HepG2 (cell line): ENCODE results near the gene LAMC1. TPM values are rescaled to one million over a fixed set of nuclear protein-coding genes. Genes with fewer than 3 reads are reported as not detected.
A peak's percentile ranks its signal among the peaks of the same experiment; 100 is the strongest.

ENCODE experiments used
- ATAC-seq: fragments of 200-7000 bp; cut with Tn5 transposase; 3 replicates; pipeline ENCODE4 v1.9.1; 2020; ENCODE audit warnings: mild to moderate bottlenecking, moderate library complexity
- BruUV-seq: library from RNA; stranded (reverse); fragments of 400-500 nt; replicated peaks from 2 replicates; lab custom pipeline; 2021; lab: Mats Ljungman, UMichigan
- CTCF ChIA-PET: fragments of 300-600 bp; formaldehyde crosslinking; extraction: SDS; loops from one replicate; lab custom pipeline; 2021; ENCODE audit warnings: low total read pairs, inconsistent platforms, low intra/inter-chr PET ratio; lab: Yijun Ruan, JAX
- POLR2A ChIA-PET: fragments of 350-600 bp; sonication (Branson Sonifier 250); formaldehyde crosslinking; loops from one replicate; lab custom pipeline; 2020; ENCODE audit warnings: antibody characterized with exemption, inconsistent platforms; lab: Yijun Ruan, JAX
- DNase-seq: peaks from one replicate; pipeline ENCODE4 v3.0.0-alpha.2; 2015; ENCODE audit warnings: low spot score
- FAIRE-seq: peaks from 3 replicates; lab custom pipeline; 2011; peaks lifted over from hg19 to GRCh38; lab: Jason Lieb, UNC
- H2AFZ ChIP-seq: one replicate; pipeline ENCODE4 v1.6.1; 2011; ENCODE audit warnings: low read length, inconsistent platforms
- H3K27ac ChIP-seq: fragments of 300-600 bp; 3 replicates; pipeline ENCODE4 v1.8.0; 2011; ENCODE audit warnings: mixed run types, mild to moderate bottlenecking, mixed read lengths, low read length, inconsistent platforms; ENCODE audit not compliant: insufficient read depth; ENCODE audit errors: extremely low read length
- H3K27me3 ChIP-seq, 2 experiments: fragments of 200-600 bp in 1 of 2; 2 replicates in 1 of 2; 3 replicates in 1 of 2; pipeline versions ENCODE4 v1.6.0 to v1.8.0; 2011; ENCODE audit warnings: low read length in 2 of 2, mild to moderate bottlenecking in 2 of 2, moderate library complexity in 2 of 2, inconsistent platforms in 1 of 2; ENCODE audit not compliant: insufficient read depth in 2 of 2, control insufficient read depth in 1 of 2
- H3K36me3 ChIP-seq, 2 experiments: fragments of 200-600 bp in 1 of 2; replicated peaks in 1 of 2; 2 replicates in 1 of 2; 3 replicates in 1 of 2; pipeline versions ENCODE4 v1.5.1 to v1.8.0; 2011; ENCODE audit warnings: low read length in 2 of 2, inconsistent platforms in 1 of 2; ENCODE audit not compliant: insufficient read depth in 2 of 2, control insufficient read depth in 1 of 2
- H3K4me1 ChIP-seq: 2 replicates; pipeline ENCODE4 v1.5.1; 2012; ENCODE audit warnings: low read length, inconsistent platforms; ENCODE audit not compliant: insufficient read depth
- H3K4me2 ChIP-seq: 2 replicates; pipeline ENCODE4 v1.6.0; 2011; ENCODE audit warnings: low read depth, low read length, inconsistent platforms
- H3K4me3 ChIP-seq, 3 experiments: fragments of 200-600 bp in 1 of 3; sonication (generic), shearing (Covaris generic) in 1 of 3; replicated peaks in 1 of 3; 2 replicates each; pipeline ENCODE4 v1.5.1; 2011 to 2016; ENCODE audit warnings: low read length in 3 of 3, inconsistent platforms in 2 of 3, low read depth in 2 of 3, mild to moderate bottlenecking in 2 of 3, control low read depth in 1 of 3, mixed read lengths in 1 of 3; ENCODE audit not compliant: insufficient read depth in 1 of 3
- H3K79me2 ChIP-seq: one replicate; pipeline ENCODE4 v1.6.1; 2011; ENCODE audit warnings: low read length, inconsistent platforms; ENCODE audit not compliant: insufficient read depth
- H3K9ac ChIP-seq: 2 replicates; pipeline ENCODE4 v1.6.0; 2011; ENCODE audit warnings: mild to moderate bottlenecking, low read depth, low read length, inconsistent platforms; ENCODE audit not compliant: insufficient read depth
- H3K9me3 ChIP-seq: 2 replicates; pipeline ENCODE4 v1.5.1; 2012; ENCODE audit warnings: mild to moderate bottlenecking, low read length
- H4K20me1 ChIP-seq: 2 replicates; pipeline ENCODE4 v1.6.0; 2011; ENCODE audit warnings: inconsistent platforms, mild to moderate bottlenecking, low read length, moderate library complexity; ENCODE audit not compliant: insufficient read depth
- CREB1 ChIP-seq, 2 experiments: fragments of 450-650 bp in 1 of 2; IDR thresholded peaks; 2 replicates each; pipeline ENCODE4 v1.6.1; 2016 to 2017; ENCODE audit warnings: control low read depth in 1 of 2, mild to moderate bottlenecking in 1 of 2, missing compliant biosample characterization in 1 of 2, missing genetic modification characterization in 1 of 2
- HNF4A ChIP-seq: sonication (generic); formaldehyde crosslinking; IDR thresholded peaks from 2 replicates; pipeline ENCODE4 v1.4.0; 2020; ENCODE audit warnings: missing genetic modification reagents
- JUN ChIP-seq: sonication (generic); formaldehyde crosslinking; IDR thresholded peaks from 2 replicates; pipeline ENCODE4 v1.4.0; 2020; ENCODE audit warnings: mild to moderate bottlenecking, missing genetic modification reagents
- KDM3A ChIP-seq: IDR thresholded peaks from 2 replicates; pipeline ENCODE4 v1.6.1; 2018; ENCODE audit warnings: low read depth, missing compliant biosample characterization
- THAP8 ChIP-seq: sonication (generic); formaldehyde crosslinking; IDR thresholded peaks from 2 replicates; pipeline ENCODE4 v1.5.1; 2020; ENCODE audit warnings: missing genetic modification reagents, mild to moderate bottlenecking, borderline replicate concordance
- ZNF136 ChIP-seq: sonication (generic); formaldehyde crosslinking; IDR thresholded peaks from 2 replicates; pipeline ENCODE4 v1.8.1; 2022; ENCODE audit warnings: low read depth, mild to moderate bottlenecking, moderate library complexity, missing genetic modification reagents
- ZNF205 ChIP-seq: IDR thresholded peaks from 2 replicates; pipeline ENCODE4 v1.6.1; 2018; ENCODE audit warnings: missing biosample characterization, missing genetic modification reagents
- WGBS: methylation state at CpG from one replicate; pipeline ENCODE4 v1.1.6; 2017; ENCODE audit warnings: low lambda C conversion rate; 5-methylcytosine and 5-hydroxymethylcytosine counted together
- in situ Hi-C: cut with HindIII; loops from 2 replicates; pipeline ENCODE4 v1.10.0; 2017; ENCODE audit warnings: low pct_unique_long_range_greater_than_20kb; ENCODE audit not compliant: extremely low pct_ligation_motif_present
- intact Hi-C: fragments of 100-400 bp; cut with micrococcal nuclease; formaldehyde crosslinking; loops from one replicate; pipeline ENCODE4 v1.10.0; 2022; ENCODE audit not compliant: unreplicated experiment
- polyA plus RNA-seq, 8 experiments: library from polyadenylated mRNA; depleted of rRNA in 3 of 8; stranded (reverse) in 7 of 8; unstranded in 1 of 8; fragments of >200 nt; fragmentation: Illumina TruSeq in 4 of 8; extraction: Trizol in 4 of 8; gene quantifications; 2 replicates each; pipeline versions ENCODE4 v1.2.1 to v1.2.3, GENCODE V29; 2011 to 2016; ENCODE audit warnings: low read depth in 4 of 8, missing spikeins in 1 of 8, mixed read lengths in 1 of 8; ENCODE audit not compliant: insufficient read depth in 1 of 8
- total RNA-seq, 5 experiments: library from RNA; depleted of rRNA; stranded (reverse); fragments of >200 nt; fragmentation: Illumina TruSeq; extraction: Trizol; gene quantifications; 2 replicates each; pipeline ENCODE4 v1.2.3, GENCODE V29; 2016; ENCODE audit warnings: low read depth in 1 of 5

The LAMC1 gene
- total and polyA plus RNA-seq, 2 of the 13 experiments (the other 11 are each of a cell fraction or from before 2014, with no cell fraction given): 58.5 to 137 TPM

- TF ChIP-seq HNF4A (CRISPR knock-in tag) (no peak), CREB1 (IDR thresholded peaks at IDR 0.05) (no peak), CREB1 (CRISPR knock-in tag; IDR thresholded peaks at IDR 0.05) (no peak), JUN (CRISPR knock-in tag) (no peak), THAP8 (CRISPR knock-in tag) (no peak), ZNF136 (CRISPR knock-in tag) (no peak), KDM3A (CRISPR knock-in tag) (no peak)
- TF ChIP-seq, all 625 proteins: peak for 0
- no peaks in the 10 kb centered on the region for H3K27me3 ChIP-seq
- intact Hi-C loops (no loop called here), in situ Hi-C loops (no loop called here)
- H3K4me1 ChIP-seq: peaks cover 11% of the 10 kb centered on the region; the same call in 1 of the 2 replicates
- no peak overlapping the region for H3K27ac ChIP-seq
- WGBS: 5% methylated on average over 4 of the region's 4 CpGs
- no peaks in the 10 kb centered on the region for H4K20me1 ChIP-seq
- H3K9ac ChIP-seq: no peak overlapping the region
- peak overlapping the region; percentile 39 for H3K4me2 ChIP-seq
- no peak for DNase-seq
- no peak for ATAC-seq
- 0 out of 6 replicates have a peak overlapping the region, but pooled peaks of 1 of the 3 experiments have one; percentile 2 for H3K4me3 ChIP-seq
- BruUV-seq: no TSS peak
- FAIRE-seq: no peak
- H3K79me2 ChIP-seq: no peaks in the 10 kb centered on the region
- no peaks in the 10 kb centered on the region for H3K9me3 ChIP-seq
- no peak overlapping the region for H2AFZ ChIP-seq
- POLR2A ChIA-PET: no interaction called here
- CTCF ChIA-PET: no interaction called here
- H3K36me3 ChIP-seq: no peaks in the 10 kb centered on the region
Measured at GRCh38 chr1:183003203-183003602, 20.0 kb upstream of the LAMC1 start.

GRCh38 chr1:183004141-183004540, 19.1 kb upstream of the LAMC1 start:
- POLR2A ChIA-PET: no interaction called here
- Histone ChIP-seq H3K27me3 (no peaks in the 10 kb centered on the region), H3K36me3 (no peaks in the 10 kb centered on the region), H3K4me1 (peaks cover 11% of the 10 kb centered on the region; the same call in 1 of the 2 replicates), H3K9ac (no peak overlapping the region), H3K4me3 (no peak overlapping the region), H3K4me2 (no peak overlapping the region), H4K20me1 (no peaks in the 10 kb centered on the region), H2AFZ (no peak overlapping the region), H3K9me3 (no peaks in the 10 kb centered on the region), H3K27ac (no peak overlapping the region), H3K79me2 (no peaks in the 10 kb centered on the region)
- intact Hi-C loops (no loop called here), in situ Hi-C loops (no loop called here)
- FAIRE-seq (no peak), DNase-seq (no peak), ATAC-seq (no peak)
- no TSS peak for BruUV-seq
- TF ChIP-seq ZNF205 (CRISPR knock-in tag): no peak
- WGBS: 6% methylated on average over 2 of the region's 2 CpGs
- CTCF ChIA-PET: no interaction called here
